Fibroblast of lung (primary cell): ENCODE data around the gene PTRH1.

Source experiments
- EZH2 ChIP-seq: IDR thresholded peaks from 2 replicates; pipeline ENCODE4 v1.5.1; 2012; ENCODE audit warnings: low read length, control low read depth, mild to moderate bottlenecking; ENCODE audit errors: missing control alignments
- TF ChIP-seq, protein P1 (sequence below), 2 donors: IDR thresholded peaks in 1 of 2; conservative IDR thresholded peaks in 1 of 2; 1 replicate in 1 of 2; 2 replicates in 1 of 2; pipeline ENCODE4 v1.5.1; 2011 to 2012; ENCODE audit warnings: low read length in 2 of 2, control low read depth in 1 of 2, inconsistent platforms in 1 of 2, low read depth in 1 of 2, mild to moderate bottlenecking in 1 of 2

DNA sequence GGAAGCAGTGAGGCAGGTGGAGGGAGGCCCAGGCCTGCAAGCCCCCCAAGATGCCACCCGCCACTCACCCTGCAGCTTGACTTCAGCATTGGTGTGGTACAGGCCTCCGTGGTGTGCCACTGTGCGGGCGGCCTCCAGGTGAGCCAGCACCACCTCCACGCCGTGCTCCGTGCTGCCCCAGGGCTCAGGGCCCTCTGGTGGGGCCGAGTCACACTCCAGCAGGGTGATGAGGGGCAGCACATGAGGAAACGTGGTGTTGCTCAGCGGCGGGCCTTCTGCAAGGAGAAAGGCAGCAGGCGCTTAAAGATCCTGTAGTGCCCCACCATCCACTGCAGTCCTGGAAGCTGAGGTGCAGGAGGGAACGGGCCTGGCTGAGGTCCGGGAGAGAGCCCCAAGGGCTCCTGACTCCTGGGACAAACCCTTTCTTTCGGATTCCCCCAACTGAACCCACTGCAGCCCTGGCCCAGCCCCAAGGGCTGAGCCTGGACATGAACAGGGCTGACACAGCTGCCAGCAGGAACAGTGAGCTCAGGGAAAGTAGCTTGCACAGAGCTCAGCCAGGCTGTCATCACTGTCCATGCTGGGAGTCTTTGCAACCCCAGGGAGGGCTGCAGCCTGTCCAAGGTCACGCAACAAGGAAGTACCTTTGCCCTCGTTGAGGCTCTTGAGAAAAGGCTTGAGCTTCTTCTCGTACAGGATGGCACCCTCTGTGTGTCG is 24.3 kb upstream of the PTRH1 start:
- TF ChIP-seq, protein P1, sequence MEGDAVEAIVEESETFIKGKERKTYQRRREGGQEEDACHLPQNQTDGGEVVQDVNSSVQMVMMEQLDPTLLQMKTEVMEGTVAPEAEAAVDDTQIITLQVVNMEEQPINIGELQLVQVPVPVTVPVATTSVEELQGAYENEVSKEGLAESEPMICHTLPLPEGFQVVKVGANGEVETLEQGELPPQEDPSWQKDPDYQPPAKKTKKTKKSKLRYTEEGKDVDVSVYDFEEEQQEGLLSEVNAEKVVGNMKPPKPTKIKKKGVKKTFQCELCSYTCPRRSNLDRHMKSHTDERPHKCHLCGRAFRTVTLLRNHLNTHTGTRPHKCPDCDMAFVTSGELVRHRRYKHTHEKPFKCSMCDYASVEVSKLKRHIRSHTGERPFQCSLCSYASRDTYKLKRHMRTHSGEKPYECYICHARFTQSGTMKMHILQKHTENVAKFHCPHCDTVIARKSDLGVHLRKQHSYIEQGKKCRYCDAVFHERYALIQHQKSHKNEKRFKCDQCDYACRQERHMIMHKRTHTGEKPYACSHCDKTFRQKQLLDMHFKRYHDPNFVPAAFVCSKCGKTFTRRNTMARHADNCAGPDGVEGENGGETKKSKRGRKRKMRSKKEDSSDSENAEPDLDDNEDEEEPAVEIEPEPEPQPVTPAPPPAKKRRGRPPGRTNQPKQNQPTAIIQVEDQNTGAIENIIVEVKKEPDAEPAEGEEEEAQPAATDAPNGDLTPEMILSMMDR (conservative IDR thresholded peaks at IDR 0.05 in 1 of 2, IDR thresholded peaks at IDR 0.05 in 1 of 2; ENCODE audit: low read depth in 1 of 2, low read length in 2 of 2) = no peak
- no peak for TF ChIP-seq EZH2
